Measurements from ENCODE around the gene SLC12A8.

The SLC12A8 gene

GRCh38 chr3:125110016-125110875, 102.3 kb downstream of the SLC12A8 start:
- Histone ChIP-seq H3K27ac (ENCODE audit: low read depth, low read length, severe bottlenecking) (no peak overlapping the region), H3K4me3 (ENCODE audit: extremely low read depth, insufficient read depth, low read length, poor library complexity, severe bottlenecking) (no peak overlapping the region), H3K4me1 (ENCODE audit: control insufficient read depth, insufficient read depth, low read length, poor library complexity, severe bottlenecking) (peaks cover 33% of the 10 kb centered on the region), H3K9me3 (ENCODE audit: control insufficient read depth, low read length) (no peaks in the 10 kb centered on the region), H3K36me3 (ENCODE audit: control insufficient read depth, insufficient read depth, low read length) (no peaks in the 10 kb centered on the region)
- 89 to 100% methylated on average over 8 to 10 of the region's 10 CpGs for WGBS, 2 experiments (ENCODE audit: insufficient coverage in 2 of 2)

- Histone ChIP-seq H3K9me3 (ENCODE audit: control insufficient read depth, low read length) (no peaks in the 10 kb centered on the region), H3K4me1 (ENCODE audit: control insufficient read depth, insufficient read depth, low read length, poor library complexity, severe bottlenecking) (peaks cover 33% of the 10 kb centered on the region), H3K4me3 (ENCODE audit: extremely low read depth, insufficient read depth, low read length, poor library complexity, severe bottlenecking) (no peak overlapping the region), H3K27ac (ENCODE audit: low read depth, low read length, severe bottlenecking) (no peak overlapping the region), H3K36me3 (ENCODE audit: control insufficient read depth, insufficient read depth, low read length) (no peaks in the 10 kb centered on the region)
- WGBS, 2 experiments (ENCODE audit: insufficient coverage in 2 of 2): 80 to 93% methylated on average over 1 to 4 of the region's 4 CpGs
These were observed 103.0 kb downstream of the SLC12A8 start for GRCh38 chr3:125109536-125109925.

- Histone ChIP-seq H3K4me1 (ENCODE audit: control insufficient read depth, insufficient read depth, low read length, poor library complexity, severe bottlenecking) (peaks cover 33% of the 10 kb centered on the region), H3K9me3 (ENCODE audit: control insufficient read depth, low read length) (no peaks in the 10 kb centered on the region), H3K4me3 (ENCODE audit: extremely low read depth, insufficient read depth, low read length, poor library complexity, severe bottlenecking) (no peak overlapping the region), H3K36me3 (ENCODE audit: control insufficient read depth, insufficient read depth, low read length) (no peaks in the 10 kb centered on the region), H3K27ac (ENCODE audit: low read depth, low read length, severe bottlenecking) (no peak overlapping the region)
- 75 to 78% methylated on average over 4 to 6 of the region's 9 CpGs for WGBS, 2 experiments (ENCODE audit: insufficient coverage in 2 of 2)
These were observed 103.6 kb downstream of the SLC12A8 start for GRCh38 chr3:125108833-125109535.

- WGBS, 2 experiments (ENCODE audit: insufficient coverage in 2 of 2): 93 to 94% methylated on average over 10 to 12 of the region's 13 CpGs
- Histone ChIP-seq H3K4me1 (ENCODE audit: control insufficient read depth, insufficient read depth, low read length, poor library complexity, severe bottlenecking) (peaks cover 33% of the 10 kb centered on the region), H3K36me3 (ENCODE audit: control insufficient read depth, insufficient read depth, low read length) (no peaks in the 10 kb centered on the region), H3K27ac (ENCODE audit: low read depth, low read length, severe bottlenecking) (no peak overlapping the region), H3K4me3 (ENCODE audit: extremely low read depth, insufficient read depth, low read length, poor library complexity, severe bottlenecking) (no peak overlapping the region), H3K9me3 (ENCODE audit: control insufficient read depth, low read length) (no peaks in the 10 kb centered on the region)
These were observed 104.5 kb downstream of the SLC12A8 start for GRCh38 chr3:125107861-125108567.

- H3K36me3 ChIP-seq (ENCODE audit: control insufficient read depth, insufficient read depth, low read length): no peaks in the 10 kb centered on the region
- H3K27ac ChIP-seq (ENCODE audit: low read depth, low read length, severe bottlenecking): no peak overlapping the region
- no peaks in the 10 kb centered on the region for H3K9me3 ChIP-seq (ENCODE audit: control insufficient read depth, low read length)
- H3K4me1 ChIP-seq (ENCODE audit: control insufficient read depth, insufficient read depth, low read length, poor library complexity, severe bottlenecking): peaks cover 33% of the 10 kb centered on the region
- no peak overlapping the region for H3K4me3 ChIP-seq (ENCODE audit: extremely low read depth, insufficient read depth, low read length, poor library complexity, severe bottlenecking)
- 94 to 100% methylated on average over 2 to 3 of the region's 3 CpGs for WGBS, 2 experiments (ENCODE audit: insufficient coverage in 2 of 2)
These were observed 105.2 kb downstream of the SLC12A8 start for GRCh38 chr3:125107363-125107762.

- WGBS, 2 experiments (ENCODE audit: insufficient coverage in 2 of 2): 86 to 100% methylated on average over 1 of the region's 1 CpG
- H3K9me3 ChIP-seq (ENCODE audit: control insufficient read depth, low read length): no peaks in the 10 kb centered on the region
- no peaks in the 10 kb centered on the region for H3K36me3 ChIP-seq (ENCODE audit: control insufficient read depth, insufficient read depth, low read length)
- no peak overlapping the region for H3K27ac ChIP-seq (ENCODE audit: low read depth, low read length, severe bottlenecking)
- H3K4me3 ChIP-seq (ENCODE audit: extremely low read depth, insufficient read depth, low read length, poor library complexity, severe bottlenecking): no peak overlapping the region
- H3K4me1 ChIP-seq (ENCODE audit: control insufficient read depth, insufficient read depth, low read length, poor library complexity, severe bottlenecking): peaks cover 24% of the 10 kb centered on the region
These were observed 107.4 kb downstream of the SLC12A8 start for GRCh38 chr3:125105116-125105515.

- no peaks in the 10 kb centered on the region for H3K9me3 ChIP-seq (ENCODE audit: control insufficient read depth, low read length)
- no peak overlapping the region for H3K4me3 ChIP-seq (ENCODE audit: extremely low read depth, insufficient read depth, low read length, poor library complexity, severe bottlenecking)
- H3K27ac ChIP-seq (ENCODE audit: low read depth, low read length, severe bottlenecking): no peak overlapping the region
- no peaks in the 10 kb centered on the region for H3K36me3 ChIP-seq (ENCODE audit: control insufficient read depth, insufficient read depth, low read length)
- WGBS, 2 experiments (ENCODE audit: insufficient coverage in 2 of 2): no CpG with 5 or more reads among the region's 1 CpG
- peaks cover 19% of the 10 kb centered on the region for H3K4me1 ChIP-seq (ENCODE audit: control insufficient read depth, insufficient read depth, low read length, poor library complexity, severe bottlenecking)
These were observed 107.9 kb downstream of the SLC12A8 start for GRCh38 chr3:125104639-125105038.

GRCh38 chr3:125103406-125103805, 109.1 kb downstream of the SLC12A8 start:
- H3K4me3 ChIP-seq (ENCODE audit: extremely low read depth, insufficient read depth, low read length, poor library complexity, severe bottlenecking): no peak overlapping the region
- no peak overlapping the region for H3K27ac ChIP-seq (ENCODE audit: low read depth, low read length, severe bottlenecking)
- WGBS, 2 experiments (ENCODE audit: insufficient coverage in 2 of 2): 100% methylated on average over 1 of the region's 1 CpG
- H3K9me3 ChIP-seq (ENCODE audit: control insufficient read depth, low read length): no peaks in the 10 kb centered on the region
- peaks cover 6% of the 10 kb centered on the region for H3K4me1 ChIP-seq (ENCODE audit: control insufficient read depth, insufficient read depth, low read length, poor library complexity, severe bottlenecking)
- no peaks in the 10 kb centered on the region for H3K36me3 ChIP-seq (ENCODE audit: control insufficient read depth, insufficient read depth, low read length)

- Histone ChIP-seq H3K4me1 (ENCODE audit: control insufficient read depth, insufficient read depth, low read length, poor library complexity, severe bottlenecking) (no peaks in the 10 kb centered on the region), H3K27ac (ENCODE audit: low read depth, low read length, severe bottlenecking) (no peak overlapping the region)
These were observed 110.1 kb downstream of the SLC12A8 start for GRCh38 chr3:125102470-125102869.

GRCh38 chr3:125098611-125099291, 113.8 kb downstream of the SLC12A8 start:
- Histone ChIP-seq H3K9me3 (ENCODE audit: control insufficient read depth, low read length) (no peaks in the 10 kb centered on the region), H3K4me1 (ENCODE audit: control insufficient read depth, insufficient read depth, low read length, poor library complexity, severe bottlenecking) (no peaks in the 10 kb centered on the region), H3K4me3 (ENCODE audit: extremely low read depth, insufficient read depth, low read length, poor library complexity, severe bottlenecking) (no peak overlapping the region), H3K27ac (ENCODE audit: low read depth, low read length, severe bottlenecking) (no peak overlapping the region), H3K36me3 (ENCODE audit: control insufficient read depth, insufficient read depth, low read length) (peaks cover 3% of the 10 kb centered on the region)
- 86 to 100% methylated on average over 1 to 2 of the region's 4 CpGs for WGBS, 2 experiments (ENCODE audit: insufficient coverage in 2 of 2)

More at GRCh38 chr3:125102470-125102869, 110.1 kb downstream of the SLC12A8 start:
- H3K9me3 ChIP-seq (ENCODE audit: control insufficient read depth, low read length): no peaks in the 10 kb centered on the region
- WGBS, 2 experiments (ENCODE audit: insufficient coverage in 2 of 2): 88 to 94% methylated on average over 2 to 5 of the region's 6 CpGs
- no peak overlapping the region for H3K4me3 ChIP-seq (ENCODE audit: extremely low read depth, insufficient read depth, low read length, poor library complexity, severe bottlenecking)
- H3K36me3 ChIP-seq (ENCODE audit: control insufficient read depth, insufficient read depth, low read length): no peaks in the 10 kb centered on the region

All from mesodermal cell (in vitro differentiated cells).